Activated naive CD8-positive, alpha-beta T cell treated with anti-CD3 and anti-CD28 coated beads, Interleukin-2, amount 10 ng/mL, durations not matched to agents 7 days and 5 days (primary cell): ENCODE data around the gene RNU5B-1. TPM values are rescaled to one million over a fixed set of nuclear protein-coding genes. Genes with fewer than 3 reads are reported as not detected.

Experiments
- ATAC-seq: fragments of 150-1000 bp; cut with Tn5 transposase; one replicate; pipeline ENCODE4 v1.10.0; 2021; ENCODE audit warnings: low read depth, moderate library complexity
- POLR2A ChIA-PET: fragments of 350-600 bp; sonication (Branson Sonifier 250); formaldehyde crosslinking; loops from one replicate; lab custom pipeline; 2021; ENCODE audit warnings: antibody characterized with exemption; lab: Charles Lee
- DNase-seq: peaks from one replicate; pipeline ENCODE4 v3.0.0; 2021
- H3K27ac Mint-ChIP-seq: one replicate; pipeline ENCODE4 v1.8.0; 2022; ENCODE audit warnings: mild to moderate bottlenecking, mixed read lengths
- H3K27me3 Mint-ChIP-seq: one replicate; pipeline ENCODE4 v1.8.0; 2022; ENCODE audit warnings: mild to moderate bottlenecking, moderate library complexity, mixed read lengths
- H3K36me3 Mint-ChIP-seq: one replicate; pipeline ENCODE4 v1.8.0; 2021; ENCODE audit warnings: mild to moderate bottlenecking, mixed read lengths
- H3K4me1 Mint-ChIP-seq: one replicate; pipeline ENCODE4 v1.8.0; 2021; ENCODE audit warnings: mixed read lengths
- H3K4me3 Mint-ChIP-seq: one replicate; pipeline ENCODE4 v1.8.0; 2022; ENCODE audit warnings: mild to moderate bottlenecking, moderate library complexity, mixed read lengths
- H3K9me3 Mint-ChIP-seq: one replicate; pipeline ENCODE4 v1.8.0; 2021; ENCODE audit warnings: mixed read lengths
- total RNA-seq, 2 experiments: library from RNA; stranded (reverse); gene quantifications; one replicate each; pipeline ENCODE4 v1.2.3, GENCODE V29; 2021

RNU5B-1 gene
- total RNA-seq, 2 experiments from 2014 or later: 27.2 to 27.3 TPM

DNA sequence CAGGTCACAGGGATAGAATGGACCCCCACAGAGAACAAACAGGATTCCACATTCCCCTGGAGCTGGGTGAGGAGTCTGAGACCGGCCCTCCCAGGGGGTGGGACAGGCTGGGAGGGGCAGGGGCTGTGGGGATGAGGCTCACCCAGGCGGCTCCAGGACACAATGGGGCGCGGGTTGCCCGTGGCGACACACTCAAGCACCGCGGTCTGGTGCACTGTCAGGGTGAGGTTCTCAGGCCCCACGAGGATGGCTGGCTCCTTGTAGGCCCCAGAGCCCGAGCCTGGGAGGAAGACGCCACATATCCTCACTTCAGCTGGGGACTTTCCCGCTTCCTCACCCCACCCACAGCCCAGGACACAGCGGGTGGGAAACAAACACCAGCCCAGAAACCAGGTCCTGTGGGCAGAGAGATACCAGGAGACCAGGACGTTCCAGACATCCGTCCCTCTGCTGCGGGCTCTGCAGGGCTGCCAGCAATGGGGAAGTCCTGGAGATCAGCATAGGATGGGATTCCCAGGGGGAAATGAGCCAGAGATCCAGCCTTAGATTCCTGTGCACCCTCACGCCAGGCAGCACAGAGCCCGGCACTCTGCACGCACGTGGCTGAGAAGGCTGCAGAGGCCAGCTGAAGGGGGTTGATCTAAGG lies 30.2 kb downstream of the RNU5B-1 start:
- H3K27me3 Mint-ChIP-seq: peaks cover 2% of the 10 kb centered on the region
- H3K4me3 Mint-ChIP-seq: no peak overlapping the region
- POLR2A ChIA-PET: no interaction called here
- H3K36me3 Mint-ChIP-seq: no peaks in the 10 kb centered on the region
- peaks cover 2% of the 10 kb centered on the region for H3K4me1 Mint-ChIP-seq
- ATAC-seq (no peak), DNase-seq (no peak)
- H3K27ac Mint-ChIP-seq: no peak overlapping the region
- no peaks in the 10 kb centered on the region for H3K9me3 Mint-ChIP-seq

DNA sequence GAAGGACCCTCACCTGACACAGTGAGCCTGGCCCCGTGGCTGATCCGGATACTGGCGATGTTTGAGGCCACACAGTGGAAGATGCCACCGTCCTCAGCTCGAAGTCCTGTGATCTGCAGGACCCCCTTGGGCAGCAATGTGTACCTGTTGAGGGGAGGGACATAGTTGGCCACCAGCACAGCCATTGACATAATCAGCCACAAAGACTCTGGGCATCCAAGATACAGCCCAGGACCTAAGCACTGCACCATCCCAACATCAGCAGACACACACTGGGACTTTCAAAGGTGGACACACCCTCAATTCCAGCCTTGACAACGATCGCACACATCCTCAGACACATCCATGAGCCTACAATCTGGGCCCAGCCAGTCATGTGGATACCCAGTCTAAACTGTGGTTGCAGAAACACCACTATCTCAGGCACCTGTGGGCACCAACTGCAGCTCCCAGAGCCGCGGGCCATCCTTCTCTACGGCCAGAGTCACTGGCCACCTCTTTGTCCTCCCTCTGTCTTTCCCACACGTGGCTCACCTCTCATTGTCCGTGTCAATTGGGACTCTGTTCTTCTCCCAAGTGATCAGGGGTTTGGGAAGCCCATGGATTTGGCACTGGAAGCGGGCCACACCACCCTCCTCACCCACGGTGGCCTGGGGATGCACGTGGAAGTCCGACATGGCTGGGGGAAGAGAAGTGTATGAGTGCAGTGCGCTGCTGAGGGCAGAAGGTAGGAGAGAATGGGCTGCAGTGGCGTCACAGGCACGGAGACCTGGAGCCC lies 31.0 kb downstream of the RNU5B-1 start:
- H3K4me3 Mint-ChIP-seq: no peak overlapping the region
- no peaks in the 10 kb centered on the region for H3K9me3 Mint-ChIP-seq
- H3K27me3 Mint-ChIP-seq: peaks cover 3% of the 10 kb centered on the region
- DNase-seq (no peak), ATAC-seq (no peak)
- H3K4me1 Mint-ChIP-seq: peaks cover 4% of the 10 kb centered on the region
- POLR2A ChIA-PET: no interaction called here
- no peak overlapping the region for H3K27ac Mint-ChIP-seq
- H3K36me3 Mint-ChIP-seq: no peaks in the 10 kb centered on the region

DNA sequence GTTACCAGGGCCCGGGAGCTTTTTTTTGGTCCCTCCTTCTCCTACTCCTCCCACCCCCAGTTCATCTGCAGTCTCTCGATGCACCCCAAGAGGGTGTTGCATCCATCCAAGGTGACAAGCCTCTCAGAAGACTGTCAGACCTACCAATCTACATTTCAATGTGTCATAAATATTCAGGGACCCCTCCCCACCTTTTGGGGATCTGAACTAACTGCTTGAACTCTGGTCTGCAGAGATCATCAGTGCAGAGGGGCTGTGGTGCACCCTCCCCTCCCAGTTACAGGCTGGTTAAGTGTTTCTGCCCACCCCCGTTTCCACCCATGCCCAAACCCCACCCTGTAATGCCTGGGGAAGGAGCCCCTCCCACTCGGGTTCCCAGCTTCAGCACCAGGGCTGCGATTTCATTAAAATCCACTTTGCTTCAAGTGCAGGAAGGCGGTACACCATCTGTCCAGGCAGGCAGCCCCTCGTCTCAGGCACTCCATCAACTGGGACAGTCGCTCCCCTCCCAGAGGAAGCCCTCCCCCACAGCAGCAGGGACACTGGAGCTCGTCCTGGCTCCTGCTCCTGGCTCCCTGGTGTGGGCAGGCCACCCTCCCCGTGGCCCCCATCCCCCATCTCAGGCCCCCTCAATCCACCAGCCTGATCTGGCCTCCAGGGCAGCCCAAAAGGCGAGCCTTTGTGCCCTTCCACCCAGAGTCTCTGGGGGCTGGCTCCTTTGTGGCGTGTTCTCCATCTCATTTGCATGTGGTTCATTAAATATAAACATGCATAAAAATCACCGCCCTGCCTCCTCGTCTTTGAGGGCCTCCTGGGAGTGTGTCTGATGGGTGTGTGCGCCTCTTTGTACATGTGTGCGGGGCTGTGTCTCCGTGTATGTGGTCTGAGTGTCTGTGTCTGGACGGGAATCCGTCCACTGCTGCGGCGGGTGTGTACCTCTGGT lies 32.3 kb downstream of the RNU5B-1 start:
- ATAC-seq: no peak
- H3K27me3 Mint-ChIP-seq: peaks cover 10% of the 10 kb centered on the region
- H3K9me3 Mint-ChIP-seq: no peaks in the 10 kb centered on the region
- no peaks in the 10 kb centered on the region for H3K36me3 Mint-ChIP-seq
- H3K4me3 Mint-ChIP-seq: no peak overlapping the region
- no peak for DNase-seq
- POLR2A ChIA-PET: interaction anchor here (0.6 kb wide), 1 partner anchor 20 kb away, joined by 3 read pairs; no protein-coding TSS in a partner anchor
- H3K4me1 Mint-ChIP-seq: peaks cover 4% of the 10 kb centered on the region
- no peak overlapping the region for H3K27ac Mint-ChIP-seq

DNA sequence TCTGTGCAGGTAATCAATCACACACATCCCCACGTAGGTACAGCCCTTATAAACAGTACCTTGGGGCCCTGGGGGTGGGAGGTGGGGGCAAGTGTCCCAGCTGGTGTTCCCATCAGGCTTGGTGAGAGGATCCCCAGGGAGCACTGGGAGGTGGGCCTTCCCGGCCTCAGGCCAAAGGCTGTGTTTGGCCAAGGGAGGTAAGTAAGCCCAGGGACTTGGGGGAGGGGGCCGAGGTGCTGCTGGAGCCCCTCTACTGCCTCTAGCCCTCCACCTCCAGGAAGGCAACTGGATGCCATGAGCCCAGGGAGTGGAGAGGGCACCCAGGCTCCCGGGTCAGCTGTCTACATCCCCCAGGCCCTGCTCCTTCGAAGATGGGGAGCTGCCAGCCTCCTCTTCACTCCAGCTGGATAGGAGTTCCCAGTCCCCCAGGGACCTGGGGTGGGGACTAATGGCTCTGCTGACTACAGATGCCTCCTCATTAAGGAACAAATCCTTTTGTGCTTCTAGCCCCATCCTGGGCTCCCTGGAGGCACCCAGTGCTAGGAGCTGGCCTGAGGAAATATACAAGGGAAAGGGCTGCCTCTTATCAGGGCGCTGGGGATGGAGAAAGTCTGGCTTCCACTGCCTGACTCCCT lies 33.1 kb downstream of the RNU5B-1 start:
- POLR2A ChIA-PET: no interaction called here
- no peaks in the 10 kb centered on the region for H3K9me3 Mint-ChIP-seq
- H3K4me1 Mint-ChIP-seq: peaks cover 4% of the 10 kb centered on the region
- H3K27me3 Mint-ChIP-seq: peaks cover 10% of the 10 kb centered on the region
- DNase-seq (no peak), ATAC-seq (no peak)
- no peaks in the 10 kb centered on the region for H3K36me3 Mint-ChIP-seq
- H3K4me3 Mint-ChIP-seq: no peak overlapping the region
- H3K27ac Mint-ChIP-seq: no peak overlapping the region

DNA sequence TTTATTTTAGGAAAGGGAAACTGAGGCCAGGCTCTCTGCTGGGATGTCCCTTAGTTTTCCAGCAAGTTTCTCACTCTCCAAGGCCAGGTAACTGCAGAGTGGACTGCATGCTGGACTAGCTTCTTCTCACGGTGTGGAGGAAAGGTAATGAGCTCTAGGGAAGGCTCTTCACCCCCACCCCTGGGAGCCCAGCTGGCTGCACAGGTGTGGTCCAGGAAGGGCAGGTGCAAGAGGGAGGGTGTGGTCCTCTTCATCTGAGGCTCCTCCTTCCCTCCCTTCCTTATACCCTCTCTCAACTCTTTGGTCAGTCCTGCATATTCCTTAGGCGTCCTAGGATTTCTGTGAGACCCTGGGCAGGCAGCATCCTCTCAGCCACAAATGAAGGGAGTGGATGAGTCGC lies 33.9 kb downstream of the RNU5B-1 start:
- Mint-ChIP-seq H3K4me1 (peaks cover 4% of the 10 kb centered on the region), H3K27ac (no peak overlapping the region), H3K36me3 (no peaks in the 10 kb centered on the region), H3K4me3 (no peak overlapping the region), H3K9me3 (no peaks in the 10 kb centered on the region), H3K27me3 (peaks cover 10% of the 10 kb centered on the region)
- ATAC-seq: no peak
- no peak for DNase-seq
- POLR2A ChIA-PET: no interaction called here

DNA sequence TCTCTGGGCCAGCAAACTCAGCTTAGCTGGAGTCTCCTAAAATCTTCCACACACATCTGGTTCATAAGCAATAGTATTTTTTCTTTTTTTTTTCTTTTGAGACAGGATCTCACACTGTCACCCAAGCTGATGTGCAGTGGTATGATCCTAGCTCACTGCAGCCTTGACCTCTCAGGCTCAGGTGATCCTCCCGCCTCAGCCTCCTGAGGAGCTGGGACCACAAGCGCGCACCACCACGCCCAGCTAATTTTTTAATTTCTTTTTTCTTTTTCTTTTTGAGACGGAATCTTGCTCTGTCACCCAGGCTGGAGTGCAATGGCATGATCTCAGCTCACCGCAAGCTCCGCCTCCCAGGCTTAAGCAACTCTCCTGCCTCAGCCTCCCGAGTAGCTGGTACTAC lies 34.3 kb downstream of the RNU5B-1 start:
- peaks cover 4% of the 10 kb centered on the region for H3K4me1 Mint-ChIP-seq
- H3K27ac Mint-ChIP-seq: no peak overlapping the region
- no peak overlapping the region for H3K4me3 Mint-ChIP-seq
- POLR2A ChIA-PET: no interaction called here
- H3K9me3 Mint-ChIP-seq: no peaks in the 10 kb centered on the region
- DNase-seq (no peak), ATAC-seq (no peak)
- peaks cover 10% of the 10 kb centered on the region for H3K27me3 Mint-ChIP-seq
- H3K36me3 Mint-ChIP-seq: no peaks in the 10 kb centered on the region

DNA sequence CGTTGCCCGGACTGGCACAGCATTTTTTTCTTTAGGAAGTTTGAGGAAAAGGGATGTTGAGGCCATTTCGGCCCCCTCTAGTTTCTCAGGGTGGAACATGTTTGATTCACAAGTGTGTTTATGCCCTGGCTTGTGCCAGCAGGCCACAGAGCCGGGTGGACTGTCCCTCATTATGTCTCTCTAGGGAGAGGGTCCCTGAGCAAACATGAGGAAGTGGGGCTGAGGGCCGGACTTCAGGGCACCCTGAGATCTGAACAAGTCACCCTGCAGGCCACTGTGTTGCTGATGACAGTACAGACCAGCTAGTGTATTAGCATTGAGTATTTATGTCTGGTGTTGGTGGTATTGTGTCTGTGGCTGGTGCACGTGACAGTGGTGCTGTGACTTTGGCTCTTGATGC lies 34.9 kb downstream of the RNU5B-1 start:
- H3K36me3 Mint-ChIP-seq: no peaks in the 10 kb centered on the region
- no peak for ATAC-seq

DNA sequence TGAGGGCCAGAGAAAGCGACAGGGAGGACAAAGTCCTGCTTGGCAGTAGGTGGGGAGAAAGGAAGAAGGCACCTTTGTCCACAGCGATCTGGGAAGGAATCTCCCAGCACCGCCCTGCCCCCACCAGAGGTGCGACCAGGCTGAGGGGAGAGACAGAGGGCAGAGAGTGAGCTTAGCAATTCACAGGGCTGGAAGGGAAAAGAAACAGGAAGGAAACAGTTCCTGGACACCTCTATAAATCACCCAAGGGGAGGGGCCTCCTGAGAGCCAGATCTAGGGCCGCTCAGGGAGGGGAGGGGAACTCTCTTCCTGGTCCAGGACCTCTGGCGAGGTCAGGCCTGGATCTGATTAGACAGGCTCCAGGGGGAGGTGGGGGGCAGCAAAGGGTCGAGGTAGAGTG lies 35.4 kb downstream of the RNU5B-1 start:
- no peak overlapping the region for H3K4me3 Mint-ChIP-seq
- H3K36me3 Mint-ChIP-seq: no peaks in the 10 kb centered on the region
- H3K4me1 Mint-ChIP-seq: peaks cover 4% of the 10 kb centered on the region
- no peak for ATAC-seq
- peaks cover 10% of the 10 kb centered on the region for H3K27me3 Mint-ChIP-seq
- no peaks in the 10 kb centered on the region for H3K9me3 Mint-ChIP-seq
- no peak overlapping the region for H3K27ac Mint-ChIP-seq
- DNase-seq: no peak
- POLR2A ChIA-PET: no interaction called here

More for the DNA sequence above, 34.9 kb downstream of the RNU5B-1 start:
- no peaks in the 10 kb centered on the region for H3K9me3 Mint-ChIP-seq
- DNase-seq: no peak
- H3K4me3 Mint-ChIP-seq: no peak overlapping the region
- H3K4me1 Mint-ChIP-seq: peaks cover 4% of the 10 kb centered on the region
- H3K27me3 Mint-ChIP-seq: peaks cover 10% of the 10 kb centered on the region
- POLR2A ChIA-PET: no interaction called here
- H3K27ac Mint-ChIP-seq: no peak overlapping the region

DNA sequence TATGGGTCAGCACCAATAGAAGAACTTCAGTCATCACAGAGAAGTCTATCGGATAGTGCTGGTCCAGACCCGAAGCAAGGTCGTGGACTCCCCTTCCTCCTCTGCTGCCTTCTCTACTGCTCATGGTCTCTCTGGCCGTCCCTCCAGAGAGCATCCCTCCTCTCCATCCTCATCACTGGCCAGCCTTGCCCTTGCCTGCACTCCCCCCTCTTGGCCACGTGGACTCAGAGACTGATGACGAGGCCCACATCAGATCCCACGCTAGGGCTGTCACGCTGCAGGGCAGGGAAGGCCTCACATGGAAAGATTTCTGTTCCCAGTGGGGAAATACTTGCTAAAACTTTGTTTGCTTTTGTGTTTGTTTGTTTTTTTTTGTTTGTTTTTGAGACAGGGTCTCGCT lies 38.0 kb downstream of the RNU5B-1 start:
- Mint-ChIP-seq H3K27me3 (peaks cover 8% of the 10 kb centered on the region), H3K9me3 (no peaks in the 10 kb centered on the region), H3K4me3 (no peak overlapping the region), H3K27ac (no peak overlapping the region), H3K36me3 (no peaks in the 10 kb centered on the region), H3K4me1 (peaks cover 4% of the 10 kb centered on the region)
- POLR2A ChIA-PET: no interaction called here
- no peak for DNase-seq
- ATAC-seq: no peak

DNA sequence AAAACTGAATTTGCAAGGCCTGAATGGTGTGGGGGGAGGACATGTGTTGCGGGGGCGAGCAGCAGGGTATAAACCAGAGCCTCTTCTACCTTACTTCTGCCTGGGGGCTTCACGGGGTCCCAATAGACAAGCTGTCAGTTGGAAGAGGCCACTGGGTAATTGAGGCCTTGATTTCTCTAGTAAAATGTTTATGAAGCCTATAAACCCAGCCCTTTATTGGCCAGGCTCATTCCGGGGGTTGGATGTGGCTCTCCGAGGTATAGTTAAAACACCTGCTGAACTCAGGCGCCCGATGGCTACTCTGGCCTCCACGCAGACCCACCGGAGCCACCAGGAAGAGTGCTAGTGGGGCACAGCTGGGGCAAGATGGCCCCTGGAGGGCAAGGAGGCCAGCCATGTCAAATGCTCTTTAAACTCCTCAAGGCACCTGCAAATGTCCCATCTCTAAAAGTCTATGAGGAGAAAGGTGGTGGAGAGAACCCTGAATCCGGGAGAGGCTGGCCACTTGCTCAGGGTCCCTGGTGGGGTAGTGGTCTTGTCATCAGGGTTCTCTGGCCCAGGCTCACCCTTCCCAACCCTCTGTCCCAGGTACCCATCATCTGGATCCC lies 39.0 kb downstream of the RNU5B-1 start:
- no peak overlapping the region for H3K27ac Mint-ChIP-seq
- no peak for ATAC-seq
- H3K4me3 Mint-ChIP-seq: no peak overlapping the region
- POLR2A ChIA-PET: no interaction called here
- no peak for DNase-seq
- H3K9me3 Mint-ChIP-seq: no peaks in the 10 kb centered on the region
- no peaks in the 10 kb centered on the region for H3K36me3 Mint-ChIP-seq
- H3K4me1 Mint-ChIP-seq: peaks cover 4% of the 10 kb centered on the region
- H3K27me3 Mint-ChIP-seq: peaks cover 8% of the 10 kb centered on the region

DNA sequence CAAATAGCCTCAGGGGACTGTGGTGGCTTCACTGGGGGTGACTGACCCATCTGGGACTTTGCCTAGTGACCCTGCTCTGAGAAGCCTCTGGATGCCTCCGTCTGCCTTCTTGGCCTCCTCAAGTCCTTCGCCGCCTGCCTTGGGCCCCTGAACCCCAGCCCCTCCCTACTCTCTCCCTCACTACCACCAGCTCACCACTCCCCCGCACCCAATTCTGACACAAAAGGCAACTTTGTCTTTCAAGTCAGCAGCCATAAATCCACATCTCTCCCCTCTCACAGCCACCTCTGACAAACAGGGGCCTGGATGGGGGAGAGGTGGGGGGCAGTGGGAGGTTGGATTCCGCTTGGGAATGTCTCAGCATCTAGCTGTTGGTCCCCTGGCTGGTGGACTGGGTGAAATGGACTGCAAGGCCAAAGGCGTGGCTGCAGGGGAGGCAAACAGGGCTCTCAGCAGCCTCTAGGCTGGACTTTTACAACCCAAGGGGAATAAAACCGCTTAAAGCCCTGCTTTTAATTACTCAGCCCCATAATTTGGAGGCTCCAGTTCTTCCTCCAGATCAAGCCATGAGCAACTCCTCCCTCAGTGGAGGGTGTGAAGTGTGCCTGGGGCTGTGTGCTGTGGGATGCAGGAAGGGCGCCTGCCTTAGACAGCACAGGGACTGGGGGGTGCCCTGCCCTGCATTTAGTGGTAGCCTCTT lies 39.9 kb downstream of the RNU5B-1 start:
- DNase-seq (no peak), ATAC-seq (no peak)
- Mint-ChIP-seq H3K27me3 (peaks cover 15% of the 10 kb centered on the region), H3K36me3 (no peaks in the 10 kb centered on the region), H3K4me1 (peaks cover 4% of the 10 kb centered on the region), H3K9me3 (no peaks in the 10 kb centered on the region), H3K27ac (no peak overlapping the region), H3K4me3 (no peak overlapping the region)
- POLR2A ChIA-PET: no interaction called here

DNA sequence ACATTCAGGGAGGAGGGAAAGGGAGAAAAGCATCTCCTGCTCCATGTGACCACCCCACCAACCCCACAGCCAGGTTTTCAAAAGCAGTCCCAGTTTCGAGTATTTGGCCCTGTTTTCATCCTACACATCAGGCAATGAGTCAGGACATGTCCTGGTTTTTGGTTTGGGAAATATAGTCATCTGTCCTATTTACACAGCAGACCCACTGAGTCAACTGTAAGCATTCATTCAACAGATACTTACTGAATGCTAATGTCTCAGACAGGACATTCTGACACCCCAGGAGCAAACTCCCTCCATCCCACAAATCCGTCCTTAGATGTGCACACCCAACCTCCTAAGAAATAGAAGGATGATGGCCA lies 40.4 kb downstream of the RNU5B-1 start:
- ATAC-seq: no peak
- POLR2A ChIA-PET: no interaction called here
- no peak for DNase-seq
- Mint-ChIP-seq H3K4me1 (peaks cover under 1% of the 10 kb centered on the region), H3K27ac (no peak overlapping the region), H3K27me3 (peaks cover 17% of the 10 kb centered on the region), H3K4me3 (no peak overlapping the region), H3K9me3 (no peaks in the 10 kb centered on the region), H3K36me3 (no peaks in the 10 kb centered on the region)
